ENCODE results near the gene NEU4.

DNA sequence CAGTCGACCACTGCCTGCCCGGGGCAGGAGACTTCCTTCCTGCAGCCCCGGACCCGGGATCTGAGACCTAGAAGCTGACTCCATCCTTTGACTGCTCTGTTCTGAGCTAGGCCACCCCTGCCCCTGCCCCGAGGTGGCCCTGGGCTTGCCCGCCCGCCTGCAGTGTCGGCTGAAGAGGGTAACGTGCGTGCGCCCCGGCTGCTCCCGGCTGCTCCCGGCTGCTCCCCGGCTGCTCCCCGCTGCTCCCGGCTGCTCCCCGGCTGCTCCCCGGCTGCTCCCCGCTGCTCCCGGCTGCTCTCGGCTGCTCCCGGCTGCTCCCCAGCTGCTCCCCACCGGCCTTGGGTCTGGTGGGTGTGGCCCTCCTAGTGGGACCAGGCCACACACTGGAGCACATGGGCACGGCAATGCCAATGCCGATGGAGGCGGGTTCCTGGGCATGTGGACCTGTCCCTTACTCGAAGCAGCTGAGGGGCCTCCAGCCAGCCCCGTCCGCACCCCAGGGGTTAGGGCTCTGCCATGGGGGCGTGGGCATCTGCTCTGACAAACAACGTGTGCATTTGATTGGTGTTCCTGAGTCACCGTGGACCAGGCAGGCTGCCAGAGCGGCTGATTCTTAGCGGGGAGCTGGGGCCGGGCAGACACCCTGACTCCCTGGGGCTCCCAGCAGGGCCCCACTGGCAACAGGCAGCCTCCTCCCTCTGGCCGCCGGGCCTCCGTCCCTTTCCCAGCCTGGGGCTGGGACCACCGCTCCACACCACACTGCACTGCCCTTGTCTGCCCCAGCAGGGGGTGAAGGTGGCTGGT lies 34.4 kb upstream of the NEU4 start:
- TF ChIP-seq, protein P1, sequence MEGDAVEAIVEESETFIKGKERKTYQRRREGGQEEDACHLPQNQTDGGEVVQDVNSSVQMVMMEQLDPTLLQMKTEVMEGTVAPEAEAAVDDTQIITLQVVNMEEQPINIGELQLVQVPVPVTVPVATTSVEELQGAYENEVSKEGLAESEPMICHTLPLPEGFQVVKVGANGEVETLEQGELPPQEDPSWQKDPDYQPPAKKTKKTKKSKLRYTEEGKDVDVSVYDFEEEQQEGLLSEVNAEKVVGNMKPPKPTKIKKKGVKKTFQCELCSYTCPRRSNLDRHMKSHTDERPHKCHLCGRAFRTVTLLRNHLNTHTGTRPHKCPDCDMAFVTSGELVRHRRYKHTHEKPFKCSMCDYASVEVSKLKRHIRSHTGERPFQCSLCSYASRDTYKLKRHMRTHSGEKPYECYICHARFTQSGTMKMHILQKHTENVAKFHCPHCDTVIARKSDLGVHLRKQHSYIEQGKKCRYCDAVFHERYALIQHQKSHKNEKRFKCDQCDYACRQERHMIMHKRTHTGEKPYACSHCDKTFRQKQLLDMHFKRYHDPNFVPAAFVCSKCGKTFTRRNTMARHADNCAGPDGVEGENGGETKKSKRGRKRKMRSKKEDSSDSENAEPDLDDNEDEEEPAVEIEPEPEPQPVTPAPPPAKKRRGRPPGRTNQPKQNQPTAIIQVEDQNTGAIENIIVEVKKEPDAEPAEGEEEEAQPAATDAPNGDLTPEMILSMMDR (IDR thresholded peaks at IDR 0.05; ENCODE audit: insufficient read depth, low read depth, low read length): no peak
- no peak for TF ChIP-seq EZH2 (IDR thresholded peaks at IDR 0.05; ENCODE audit: insufficient read depth, low read length)

Measured in astrocyte (in vitro differentiated cells and primary cell).